Measurements from ENCODE around the gene ZNF280D. TPM values are rescaled to one million over a fixed set of nuclear protein-coding genes. Genes with fewer than 3 reads are reported as not detected.
A peak's percentile ranks its signal among the peaks of the same experiment; 100 is the strongest.

Gene ZNF280D
- total and polyA plus RNA-seq, 2 of the 4 experiments (the other 2 are of a cell fraction) = 8.3 to 21.0 TPM

GRCh38 chr15:56628893-56629532 lies 104.3 kb downstream of the ZNF280D start:
- peak overlapping the region; percentile 36 for H2BK5ac ChIP-seq (ENCODE audit: low read depth, low read length, poor library complexity, severe bottlenecking)
- no peak overlapping the region for H2BK120ac ChIP-seq (ENCODE audit: low read depth, low read length)
- H3K27me3 ChIP-seq (ENCODE audit: control insufficient read depth, insufficient read depth, low read length) = no peaks in the 10 kb centered on the region
- H3K23ac ChIP-seq (ENCODE audit: low read depth, low read length) = no peak overlapping the region
- peak overlapping the region in 1 of 2 experiments; percentile 47; a peak in 1 of 4 replicates for H4K8ac ChIP-seq (ENCODE audit: low read depth in 2 of 2, low read length in 2 of 2)
- H2BK20ac ChIP-seq (ENCODE audit: low read depth, low read length) = peak overlapping the region; percentile 64; the same call in 1 of the 2 replicates
- no peak overlapping the region for H4K5ac ChIP-seq (ENCODE audit: low read depth, low read length)
- no peak overlapping the region for H3K4me2 ChIP-seq (ENCODE audit: low read depth, low read length)
- no TSS peak for BruUV-seq (replicated peaks)
- ChIA-PET CTCF (no interaction called here), POLR2A (ENCODE audit: unreplicated experiment) (no interaction called here)
- no peak overlapping the region for H3K9ac ChIP-seq (ENCODE audit: low read depth, low read length)
- H3K18ac ChIP-seq (ENCODE audit: low read depth, low read length) = no peak overlapping the region; the same call in 1 of the 2 replicates
- H2AFZ ChIP-seq (replicated peaks; ENCODE audit: low read length, poor library complexity) = no peak overlapping the region
- no peak overlapping the region for H2AK5ac ChIP-seq (ENCODE audit: low read depth, low read length)
- peak overlapping the region; percentile 55; the same call in 1 of the 2 replicates for H3K14ac ChIP-seq (replicated peaks; ENCODE audit: low read depth, low read length)
- intact Hi-C loops (cut with micrococcal nuclease) = no loop called here
- peak; percentile 4 for DNase-seq
- 0 out of 2 replicates have a peak, but pooled peaks cover 6% of the 10 kb centered on the region for H3K9me1 ChIP-seq (ENCODE audit: insufficient read depth, low read length)
- ATAC-seq (ENCODE audit: low read depth) = peak; percentile 63
- in situ Hi-C loops (cut with MboI; ENCODE audit: low sequenced_read_pairs) = no loop called here
- dilution Hi-C loops (cut with HindIII; ENCODE audit: low sequenced_read_pairs, unreplicated experiment) = no loop called here
- H3K4me1 ChIP-seq (ENCODE audit: control insufficient read depth, insufficient read depth, low read length) = peaks cover 4% of the 10 kb centered on the region; the same call in 1 of the 2 replicates
- no peak overlapping the region for H2AK9ac ChIP-seq (replicated peaks; ENCODE audit: low read depth, low read length, poor library complexity)
- no peak overlapping the region for H3K4me3 ChIP-seq (ENCODE audit: insufficient read depth, low read depth, low read length)
- no peak overlapping the region for H3K27ac ChIP-seq (ENCODE audit: insufficient read depth, low read length)
- H4K91ac ChIP-seq (ENCODE audit: insufficient read depth, low read depth, low read length) = peak overlapping the region; percentile 13; the same call in 1 of the 2 replicates
- H3K56ac ChIP-seq (ENCODE audit: extremely low read depth, insufficient read depth, low read length) = no peak overlapping the region
- no peak overlapping the region for H2BK15ac ChIP-seq (ENCODE audit: low read depth, low read length)
- H3K79me1 ChIP-seq (ENCODE audit: low read depth in 1 of 2, low read length in 2 of 2) = 0 out of 4 replicates have a peak, but pooled peaks cover 0 to 5% of the 10 kb centered on the region in 2 experiments
- H3K4ac ChIP-seq (ENCODE audit: low read depth, low read length) = no peak overlapping the region; the same call in 1 of the 2 replicates
- WGBS, 2 experiments (ENCODE audit: extremely low coverage in 2 of 2, insufficient read length in 1 of 2) = no CpG with 5 or more reads among the region's 2 CpGs
- TF ChIP-seq FOS (IDR thresholded peaks at IDR 0.05; ENCODE audit: low read depth, low read length) (no peak), ELK1 (IDR thresholded peaks at IDR 0.05; ENCODE audit: borderline replicate concordance, low read depth, low read length) (no peak), CTCF (conservative IDR thresholded peaks at IDR 0.05; ENCODE audit: low read depth, low read length) (no peak), MAFK (IDR thresholded peaks at IDR 0.05; ENCODE audit: low read depth, low read length) (no peak), SMC3 (IDR thresholded peaks at IDR 0.05; ENCODE audit: low read depth, low read length) (no peak), BHLHE40 (IDR thresholded peaks at IDR 0.05; ENCODE audit: low read depth, low read length) (no peak), RFX5 (IDR thresholded peaks at IDR 0.05; ENCODE audit: low read depth, low read length) (no peak)
- H3K9me3 ChIP-seq (ENCODE audit: control insufficient read depth, insufficient read depth, low read length) = no peaks in the 10 kb centered on the region
- H4K20me1 ChIP-seq (ENCODE audit: insufficient read depth, low read length) = no peaks in the 10 kb centered on the region
- H3K36me3 ChIP-seq (ENCODE audit: control insufficient read depth, insufficient read depth, low read length) = peaks cover 5% of the 10 kb centered on the region; the same call in 1 of the 2 replicates
